Measurements from ENCODE around the gene IRF2BPL. TPM values are rescaled to one million over a fixed set of nuclear protein-coding genes. Genes with fewer than 3 reads are reported as not detected.

The IRF2BPL gene
- total and polyA plus RNA-seq, 4 donors, result 3.8 to 15.8 (median 7.4) TPM

DNA sequence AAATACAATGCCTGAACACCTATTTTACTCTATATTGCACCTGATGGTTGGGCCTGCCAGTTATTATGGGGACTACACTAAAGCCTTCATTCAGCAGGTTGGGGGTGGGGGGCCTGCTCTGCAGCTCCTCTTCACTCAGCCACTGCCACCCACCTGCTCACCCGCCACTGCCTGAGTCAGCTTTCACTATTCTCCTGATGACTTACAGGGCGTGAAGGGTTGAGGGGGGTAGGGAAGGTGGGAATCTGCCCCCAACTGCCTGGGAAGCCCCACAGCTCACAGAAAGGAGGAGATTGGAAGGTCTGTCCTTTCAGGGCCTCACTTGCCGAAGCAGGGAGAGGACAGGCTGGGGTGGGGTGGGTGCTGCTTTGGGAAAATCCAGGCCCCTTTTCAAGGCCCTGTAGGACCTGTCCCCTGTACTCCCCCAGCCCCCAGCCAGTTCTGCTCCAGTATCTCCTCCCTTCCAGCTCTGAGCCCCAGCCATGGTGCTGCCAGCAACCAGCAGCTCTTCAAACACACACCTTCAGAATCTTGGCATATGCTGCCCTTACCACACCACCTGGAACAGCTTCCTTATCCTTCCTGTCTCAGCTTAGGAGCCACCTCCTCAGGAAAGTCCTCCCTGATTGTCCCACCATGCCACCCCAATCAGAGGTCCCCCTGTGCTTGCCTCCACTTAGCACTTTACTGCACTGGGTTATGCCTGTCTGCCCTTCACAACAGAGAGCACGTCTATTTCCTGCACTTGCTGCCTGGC, 33.1 kb downstream of the IRF2BPL start:
- peaks cover 0 to 8% (median 8%) of the 10 kb centered on the region in 4 donors for H3K4me1 ChIP-seq (ENCODE audit: control insufficient read depth in 4 of 4, insufficient read depth in 4 of 4, low read length in 3 of 4)
- 84% methylated on average over 4 of the region's 4 CpGs for WGBS
- no peak overlapping the region for H3K9ac ChIP-seq (ENCODE audit: low read depth in 1 of 2, low read length in 2 of 2)
- H3K9me3 ChIP-seq (ENCODE audit: control insufficient read depth in 4 of 4, low read length in 3 of 4), result no peaks in the 10 kb centered on the region
- H3K4me3 ChIP-seq (ENCODE audit: low read depth in 1 of 3, low read length in 3 of 3), result no peak overlapping the region
- no peaks in the 10 kb centered on the region for H3K27me3 ChIP-seq (ENCODE audit: control insufficient read depth in 4 of 4, insufficient read depth in 4 of 4, low read length in 3 of 4)
- no peaks in the 10 kb centered on the region for H3K36me3 ChIP-seq (ENCODE audit: control insufficient read depth in 4 of 4, insufficient read depth in 3 of 4, low read depth in 1 of 4, low read length in 3 of 4)
- TF ChIP-seq NR2F2 (IDR thresholded peaks at IDR 0.05), result no peak
- no peak for TF ChIP-seq EGR1 (IDR thresholded peaks at IDR 0.05; ENCODE audit: low read depth in 2 of 2)
- TF ChIP-seq, protein P1, sequence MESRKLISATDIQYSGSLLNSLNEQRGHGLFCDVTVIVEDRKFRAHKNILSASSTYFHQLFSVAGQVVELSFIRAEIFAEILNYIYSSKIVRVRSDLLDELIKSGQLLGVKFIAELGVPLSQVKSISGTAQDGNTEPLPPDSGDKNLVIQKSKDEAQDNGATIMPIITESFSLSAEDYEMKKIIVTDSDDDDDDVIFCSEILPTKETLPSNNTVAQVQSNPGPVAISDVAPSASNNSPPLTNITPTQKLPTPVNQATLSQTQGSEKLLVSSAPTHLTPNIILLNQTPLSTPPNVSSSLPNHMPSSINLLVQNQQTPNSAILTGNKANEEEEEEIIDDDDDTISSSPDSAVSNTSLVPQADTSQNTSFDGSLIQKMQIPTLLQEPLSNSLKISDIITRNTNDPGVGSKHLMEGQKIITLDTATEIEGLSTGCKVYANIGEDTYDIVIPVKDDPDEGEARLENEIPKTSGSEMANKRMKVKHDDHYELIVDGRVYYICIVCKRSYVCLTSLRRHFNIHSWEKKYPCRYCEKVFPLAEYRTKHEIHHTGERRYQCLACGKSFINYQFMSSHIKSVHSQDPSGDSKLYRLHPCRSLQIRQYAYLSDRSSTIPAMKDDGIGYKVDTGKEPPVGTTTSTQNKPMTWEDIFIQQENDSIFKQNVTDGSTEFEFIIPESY (IDR thresholded peaks at IDR 0.05), result no peak
- TF ChIP-seq RXRA (IDR thresholded peaks at IDR 0.05), result no peak
- TF ChIP-seq, protein P2, sequence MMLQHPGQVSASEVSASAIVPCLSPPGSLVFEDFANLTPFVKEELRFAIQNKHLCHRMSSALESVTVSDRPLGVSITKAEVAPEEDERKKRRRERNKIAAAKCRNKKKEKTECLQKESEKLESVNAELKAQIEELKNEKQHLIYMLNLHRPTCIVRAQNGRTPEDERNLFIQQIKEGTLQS (IDR thresholded peaks at IDR 0.05), result no peak
- no peak for TF ChIP-seq GABPA (IDR thresholded peaks at IDR 0.05 in 1 of 2, conservative IDR thresholded peaks at IDR 0.05 in 1 of 2)
- no peak for TF ChIP-seq JUND (IDR thresholded peaks at IDR 0.05)
- no peak for TF ChIP-seq YY1 (IDR thresholded peaks at IDR 0.05)
- TF ChIP-seq SP1 (IDR thresholded peaks at IDR 0.05), result no peak
- no peak for TF ChIP-seq HNF4G (IDR thresholded peaks at IDR 0.05)
- no peak for TF ChIP-seq HNF4A (conservative IDR thresholded peaks at IDR 0.05)
- DNase-seq (ENCODE audit: low spot score), result no peak
- H3K27ac ChIP-seq (ENCODE audit: low read depth in 1 of 2, low read length in 2 of 2), result no peak overlapping the region

DNA sequence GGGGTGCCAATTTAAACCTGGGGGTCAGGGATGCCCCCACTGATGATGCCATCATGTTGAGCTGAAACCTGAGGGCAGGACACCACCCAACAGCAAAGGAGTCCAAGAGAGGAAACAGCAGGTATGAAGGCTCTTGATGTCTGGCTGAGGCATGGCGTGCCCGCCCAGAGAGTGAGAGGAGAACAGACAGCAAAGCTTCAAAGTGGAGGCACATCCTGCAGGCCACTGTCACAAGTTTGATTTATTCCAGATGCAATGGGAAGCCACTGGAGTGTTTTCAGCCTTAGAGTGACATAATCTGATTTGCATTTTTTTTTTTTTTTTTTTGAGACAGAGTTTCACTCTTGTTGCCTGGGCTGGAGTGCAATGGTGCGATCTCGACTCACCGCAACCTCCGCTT, 34.8 kb downstream of the IRF2BPL start:
- DNase-seq (ENCODE audit: low spot score), result no peak
- Histone ChIP-seq H3K27ac (ENCODE audit: low read depth in 1 of 2, low read length in 2 of 2) (no peak overlapping the region), H3K27me3 (ENCODE audit: control insufficient read depth in 4 of 4, insufficient read depth in 4 of 4, low read length in 3 of 4) (no peaks in the 10 kb centered on the region), H3K9me3 (ENCODE audit: control insufficient read depth in 4 of 4, low read length in 3 of 4) (no peaks in the 10 kb centered on the region), H3K9ac (ENCODE audit: low read depth in 1 of 2, low read length in 2 of 2) (no peak overlapping the region), H3K4me1 (ENCODE audit: control insufficient read depth in 4 of 4, insufficient read depth in 4 of 4, low read length in 3 of 4) (peaks cover 0 to 8% (median 8%) of the 10 kb centered on the region in 4 donors), H3K36me3 (ENCODE audit: control insufficient read depth in 4 of 4, insufficient read depth in 3 of 4, low read depth in 1 of 4, low read length in 3 of 4) (no peaks in the 10 kb centered on the region), H3K4me3 (ENCODE audit: low read depth in 1 of 3, low read length in 3 of 3) (no peak overlapping the region)
- TF ChIP-seq NR2F2 (IDR thresholded peaks at IDR 0.05), result no peak
- no peak for TF ChIP-seq FOXA1 (IDR thresholded peaks at IDR 0.05)
- WGBS, result 91% methylated on average over 6 of the region's 6 CpGs

DNA sequence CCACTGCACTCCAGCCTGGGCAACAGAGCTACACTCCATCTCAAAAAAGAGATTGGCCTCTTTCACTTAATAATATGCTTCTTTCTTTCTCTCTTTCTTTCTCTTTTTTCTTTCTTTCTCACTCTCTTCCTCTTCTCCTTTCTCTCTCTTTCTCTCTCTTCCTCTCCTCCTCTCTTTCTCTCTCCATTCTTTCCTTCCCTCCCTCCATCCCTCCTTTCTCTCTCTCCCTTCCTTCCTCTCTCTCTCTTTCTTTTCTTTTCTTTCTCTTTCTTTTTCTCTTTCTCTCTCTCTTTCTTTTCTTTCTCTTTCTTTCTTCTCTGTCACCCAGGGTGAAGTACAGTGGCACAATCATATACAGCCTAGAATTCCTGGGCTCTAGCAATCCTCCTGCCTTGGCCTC, 38.4 kb downstream of the IRF2BPL start:
- no peaks in the 10 kb centered on the region for H3K9me3 ChIP-seq (ENCODE audit: control insufficient read depth in 4 of 4, low read length in 3 of 4)
- H3K4me3 ChIP-seq (ENCODE audit: low read depth in 1 of 3, low read length in 3 of 3), result no peak overlapping the region
- DNase-seq (ENCODE audit: low spot score), result no peak
- H3K9ac ChIP-seq (ENCODE audit: low read depth in 1 of 2, low read length in 2 of 2), result no peak overlapping the region
- H3K27ac ChIP-seq (ENCODE audit: low read depth in 1 of 2, low read length in 2 of 2), result no peak overlapping the region
- TF ChIP-seq FOXA2 (IDR thresholded peaks at IDR 0.05) (no peak), HNF4A (conservative IDR thresholded peaks at IDR 0.05) (no peak), SP1 (IDR thresholded peaks at IDR 0.05) (no peak), FOXA1 (IDR thresholded peaks at IDR 0.05) (no peak), NR2F2 (IDR thresholded peaks at IDR 0.05) (no peak)
- TF ChIP-seq, protein P1 (IDR thresholded peaks at IDR 0.05), result no peak
- TF ChIP-seq, protein P2 (IDR thresholded peaks at IDR 0.05), result no peak
- TF ChIP-seq, protein P3, sequence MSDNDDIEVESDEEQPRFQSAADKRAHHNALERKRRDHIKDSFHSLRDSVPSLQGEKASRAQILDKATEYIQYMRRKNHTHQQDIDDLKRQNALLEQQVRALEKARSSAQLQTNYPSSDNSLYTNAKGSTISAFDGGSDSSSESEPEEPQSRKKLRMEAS (IDR thresholded peaks at IDR 0.05), result no peak
- no peaks in the 10 kb centered on the region for H3K36me3 ChIP-seq (ENCODE audit: control insufficient read depth in 4 of 4, insufficient read depth in 3 of 4, low read depth in 1 of 4, low read length in 3 of 4)
- H3K4me1 ChIP-seq (ENCODE audit: control insufficient read depth in 4 of 4, insufficient read depth in 4 of 4, low read length in 3 of 4), result no peaks in the 10 kb centered on the region
- no peaks in the 10 kb centered on the region for H3K27me3 ChIP-seq (ENCODE audit: control insufficient read depth in 4 of 4, insufficient read depth in 4 of 4, low read length in 3 of 4)
